Hepatocyte (in vitro differentiated cells): ENCODE data around the gene HEATR3. TPM values are rescaled to one million over a fixed set of nuclear protein-coding genes. Genes with fewer than 3 reads are reported as not detected.

Experiments
- DNase-seq: peaks from one replicate; pipeline ENCODE4 v3.0.0-alpha.2; 2016; ENCODE audit warnings: low spot score
- H2AFZ ChIP-seq: fragments of 200-600 bp; sonication (generic); 2 replicates; pipeline ENCODE4 v1.6.0; 2016; ENCODE audit warnings: antibody characterized with exemption, mild to moderate bottlenecking
- H3K27ac ChIP-seq: fragments of 200-600 bp; sonication (generic); 2 replicates; pipeline ENCODE4 v1.5.1; 2016; ENCODE audit warnings: mild to moderate bottlenecking
- H3K27me3 ChIP-seq: fragments of 200-600 bp; sonication (generic); 2 replicates; pipeline ENCODE4 v1.6.1; 2016
- H3K36me3 ChIP-seq: fragments of 200-600 bp; sonication (generic); replicated peaks from 2 replicates; pipeline ENCODE4 v1.5.1; 2016; ENCODE audit warnings: low read depth; ENCODE audit not compliant: insufficient read depth
- H3K4me1 ChIP-seq: fragments of 200-600 bp; sonication (generic); 2 replicates; pipeline ENCODE4 v1.5.1; 2016; ENCODE audit warnings: mild to moderate bottlenecking, moderate library complexity; ENCODE audit not compliant: insufficient read depth
- H3K4me2 ChIP-seq: fragments of 200-600 bp; sonication (generic); 2 replicates; pipeline ENCODE4 v1.6.0; 2016
- H3K4me3 ChIP-seq: fragments of 200-600 bp; sonication (generic); 2 replicates; pipeline ENCODE4 v1.5.1; 2016; ENCODE audit warnings: mild to moderate bottlenecking
- H3K79me2 ChIP-seq: fragments of 200-600 bp; sonication (generic); 2 replicates; pipeline ENCODE4 v1.6.0; 2017; ENCODE audit warnings: mild to moderate bottlenecking
- H3K9me2 ChIP-seq: fragments of 200-600 bp; sonication (generic); replicated peaks from 2 replicates; pipeline ENCODE4 v1.6.0; 2017; ENCODE audit warnings: mild to moderate bottlenecking; ENCODE audit not compliant: insufficient read depth
- H3K9me3 ChIP-seq: fragments of 200-600 bp; sonication (generic); 2 replicates; pipeline ENCODE4 v1.5.1; 2016; ENCODE audit warnings: low read depth, mild to moderate bottlenecking
- H4K20me1 ChIP-seq: fragments of 200-600 bp; sonication (generic); 2 replicates; pipeline ENCODE4 v1.6.0; 2016; ENCODE audit warnings: mild to moderate bottlenecking; ENCODE audit not compliant: insufficient read depth, poor library complexity, severe bottlenecking
- EZH2 ChIP-seq: fragments of 200-600 bp; sonication (generic); IDR thresholded peaks from 2 replicates; pipeline ENCODE4 v1.6.1; 2016; ENCODE audit warnings: antibody characterized with exemption, mild to moderate bottlenecking, borderline replicate concordance
- EZH2phosphoT487 ChIP-seq: fragments of 200-600 bp; sonication (generic); IDR thresholded peaks from one replicate; pipeline ENCODE4 v1.6.1; 2018; ENCODE audit warnings: antibody characterized with exemption, mild to moderate bottlenecking, low read depth, moderate library complexity; ENCODE audit not compliant: unreplicated experiment, severe bottlenecking
- WGBS: methylation state at CpG from one replicate; pipeline ENCODE4 v1.1.6; 2016; ENCODE audit warnings: low lambda C conversion rate; ENCODE audit errors: missing lambda C conversion rate; 5-methylcytosine and 5-hydroxymethylcytosine counted together
- polyA plus RNA-seq: library from polyadenylated mRNA; unstranded; fragments of >200 nt; fragmentation: Nextera tagmentation; extraction: Ambion mirVana; gene quantifications from 2 replicates; pipeline ENCODE4 v1.2.1, GENCODE V29; 2016
- total RNA-seq: library from RNA; depleted of rRNA; stranded (reverse); fragments of >200 nt; gene quantifications from 2 replicates; pipeline ENCODE4 v1.2.3, GENCODE V29; 2014
- TF ChIP-seq, protein P1 (sequence below): fragments of 200-600 bp; sonication (generic); IDR thresholded peaks from 2 replicates; pipeline ENCODE4 v1.5.1; 2016; ENCODE audit warnings: antibody characterized with exemption, mild to moderate bottlenecking; ENCODE audit not compliant: poor library complexity

The HEATR3 gene
- total and polyA plus RNA-seq, 2 experiments from 2014 or later, result 3.8 to 16.8 TPM

DNA sequence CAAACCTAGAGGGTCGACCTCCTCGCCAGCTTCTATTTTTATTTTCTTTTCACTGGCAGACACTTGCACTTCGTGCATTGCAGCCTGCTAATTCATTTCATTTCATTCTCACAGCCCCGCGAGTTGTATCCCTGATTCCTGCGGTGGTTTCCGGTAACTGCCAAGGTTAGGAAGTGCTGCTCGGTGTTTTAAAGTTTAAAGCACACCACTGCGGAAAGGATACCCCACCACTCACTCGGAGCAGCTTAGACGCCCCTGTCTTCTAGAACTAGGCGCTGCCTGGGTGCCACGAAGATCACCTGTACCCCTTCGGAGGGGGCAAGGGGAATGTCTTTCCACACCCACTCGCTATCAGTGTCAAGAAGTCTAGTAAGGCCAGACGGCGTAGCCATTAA is 40.2 kb upstream of the HEATR3 start:
- H3K4me2 ChIP-seq, result peak overlapping the region; percentile 87
- TF ChIP-seq EZH2phosphoT487 (no peak), EZH2 (no peak)
- TF ChIP-seq, protein P1, sequence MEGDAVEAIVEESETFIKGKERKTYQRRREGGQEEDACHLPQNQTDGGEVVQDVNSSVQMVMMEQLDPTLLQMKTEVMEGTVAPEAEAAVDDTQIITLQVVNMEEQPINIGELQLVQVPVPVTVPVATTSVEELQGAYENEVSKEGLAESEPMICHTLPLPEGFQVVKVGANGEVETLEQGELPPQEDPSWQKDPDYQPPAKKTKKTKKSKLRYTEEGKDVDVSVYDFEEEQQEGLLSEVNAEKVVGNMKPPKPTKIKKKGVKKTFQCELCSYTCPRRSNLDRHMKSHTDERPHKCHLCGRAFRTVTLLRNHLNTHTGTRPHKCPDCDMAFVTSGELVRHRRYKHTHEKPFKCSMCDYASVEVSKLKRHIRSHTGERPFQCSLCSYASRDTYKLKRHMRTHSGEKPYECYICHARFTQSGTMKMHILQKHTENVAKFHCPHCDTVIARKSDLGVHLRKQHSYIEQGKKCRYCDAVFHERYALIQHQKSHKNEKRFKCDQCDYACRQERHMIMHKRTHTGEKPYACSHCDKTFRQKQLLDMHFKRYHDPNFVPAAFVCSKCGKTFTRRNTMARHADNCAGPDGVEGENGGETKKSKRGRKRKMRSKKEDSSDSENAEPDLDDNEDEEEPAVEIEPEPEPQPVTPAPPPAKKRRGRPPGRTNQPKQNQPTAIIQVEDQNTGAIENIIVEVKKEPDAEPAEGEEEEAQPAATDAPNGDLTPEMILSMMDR, result no peak
- H3K4me3 ChIP-seq, result peak overlapping the region; percentile 95
- no peaks in the 10 kb centered on the region for H3K9me2 ChIP-seq
- H2AFZ ChIP-seq, result peak overlapping the region; percentile 66
- peaks cover 8% of the 10 kb centered on the region for H3K4me1 ChIP-seq
- H3K36me3 ChIP-seq, result no peaks in the 10 kb centered on the region
- under 1% methylated on average over 17 of the region's 17 CpGs for WGBS
- no peaks in the 10 kb centered on the region for H3K27me3 ChIP-seq
- peak overlapping the region; percentile 58 for H3K27ac ChIP-seq
- peaks cover 5% of the 10 kb centered on the region for H4K20me1 ChIP-seq
- peaks cover 49% of the 10 kb centered on the region for H3K79me2 ChIP-seq
- no peaks in the 10 kb centered on the region for H3K9me3 ChIP-seq
- DNase-seq, result peak; percentile 38

DNA sequence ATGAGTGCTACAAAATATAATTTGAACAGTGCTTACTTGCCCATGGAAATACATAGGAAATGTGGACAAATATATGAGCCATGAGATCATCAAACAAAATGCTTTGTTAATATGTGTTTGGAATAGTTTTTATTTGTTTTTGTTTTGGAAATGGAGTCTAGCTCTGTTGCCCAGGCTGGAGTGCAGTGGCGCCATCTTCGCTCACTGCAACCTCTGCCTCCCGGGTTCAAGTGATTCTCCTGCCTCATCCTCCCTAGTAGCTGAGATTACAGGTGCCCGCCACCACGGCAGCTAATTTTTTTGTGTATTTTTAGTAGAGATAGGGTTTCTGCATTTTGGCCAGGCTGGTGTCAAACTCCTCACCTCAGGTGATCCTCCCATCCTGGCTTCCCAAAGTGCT is 37.9 kb upstream of the HEATR3 start:
- Histone ChIP-seq H3K4me1 (peaks cover 8% of the 10 kb centered on the region), H2AFZ (no peak overlapping the region), H3K4me2 (no peak overlapping the region), H3K9me3 (no peaks in the 10 kb centered on the region), H3K27me3 (no peaks in the 10 kb centered on the region), H3K4me3 (no peak overlapping the region), H3K9me2 (no peaks in the 10 kb centered on the region), H3K36me3 (no peaks in the 10 kb centered on the region), H3K79me2 (peaks cover 57% of the 10 kb centered on the region), H3K27ac (no peak overlapping the region), H4K20me1 (peaks cover 5% of the 10 kb centered on the region)
- TF ChIP-seq, protein P1, result no peak
- no peak for TF ChIP-seq EZH2
- TF ChIP-seq EZH2phosphoT487, result no peak
- WGBS, result 95% methylated on average over 5 of the region's 5 CpGs
- DNase-seq, result no peak

DNA sequence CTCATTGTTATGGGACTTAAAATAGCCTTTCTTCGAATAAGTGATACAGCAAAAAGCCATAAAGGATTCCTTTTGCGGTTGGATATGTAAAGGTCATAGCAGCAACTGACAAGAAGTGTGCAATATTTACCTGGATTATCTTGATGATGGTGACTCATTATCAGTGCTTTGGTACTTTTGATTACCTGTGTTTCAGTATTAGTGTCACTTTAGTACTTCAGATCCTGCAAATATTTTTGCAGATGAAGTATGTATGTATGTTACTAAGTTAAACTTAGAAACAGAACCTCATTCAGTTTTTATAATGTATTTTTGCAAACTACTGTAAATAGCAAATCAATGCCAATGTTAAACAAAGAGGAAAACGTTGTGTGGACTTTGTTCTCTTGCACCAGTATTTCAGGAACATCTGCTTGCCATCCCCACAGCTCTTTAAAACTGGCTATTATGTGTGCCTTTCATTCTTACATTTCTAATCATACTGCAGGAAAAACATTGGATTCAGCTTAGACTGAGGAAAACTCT is 30.2 kb upstream of the HEATR3 start:
- H3K79me2 ChIP-seq, result peaks cover 8% of the 10 kb centered on the region
- H3K27ac ChIP-seq, result peak overlapping the region; percentile 32
- H3K9me2 ChIP-seq, result no peaks in the 10 kb centered on the region
- no peaks in the 10 kb centered on the region for H3K27me3 ChIP-seq
- no peak overlapping the region for H2AFZ ChIP-seq
- H4K20me1 ChIP-seq, result no peaks in the 10 kb centered on the region
- TF ChIP-seq, protein P1, result no peak
- 51% methylated on average over 3 of the region's 3 CpGs for WGBS
- no peak for DNase-seq
- H3K4me2 ChIP-seq, result peak overlapping the region; percentile 3
- no peaks in the 10 kb centered on the region for H3K9me3 ChIP-seq
- H3K4me3 ChIP-seq, result no peak overlapping the region
- peaks cover 29% of the 10 kb centered on the region for H3K4me1 ChIP-seq
- H3K36me3 ChIP-seq, result no peaks in the 10 kb centered on the region

DNA sequence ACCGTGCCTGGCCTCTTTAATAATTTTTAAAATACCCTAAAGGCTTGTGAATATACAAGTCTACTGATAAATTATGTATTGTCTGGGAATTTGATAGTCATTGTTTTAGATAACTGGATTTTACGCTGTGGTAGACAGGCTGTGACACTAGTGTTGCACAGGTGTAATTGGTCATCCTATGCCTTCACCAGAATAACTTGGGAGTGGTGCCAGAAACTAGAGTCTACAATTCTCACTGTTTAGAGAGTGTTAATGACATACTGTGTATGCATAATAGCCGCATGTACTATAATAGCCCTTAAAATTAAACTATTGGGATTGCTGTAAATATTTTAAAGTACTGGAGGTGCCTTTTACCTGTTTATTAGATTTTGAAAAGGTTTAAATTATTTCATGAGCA is 29.3 kb upstream of the HEATR3 start:
- no peaks in the 10 kb centered on the region for H3K27me3 ChIP-seq
- H4K20me1 ChIP-seq, result no peaks in the 10 kb centered on the region
- peak overlapping the region; percentile 32 for H3K27ac ChIP-seq
- DNase-seq, result no peak
- no peak overlapping the region for H2AFZ ChIP-seq
- H3K79me2 ChIP-seq, result no peaks in the 10 kb centered on the region
- no peaks in the 10 kb centered on the region for H3K9me2 ChIP-seq
- H3K4me1 ChIP-seq, result peaks cover 29% of the 10 kb centered on the region
- no peak for TF ChIP-seq EZH2
- no peak for TF ChIP-seq EZH2phosphoT487
- TF ChIP-seq, protein P1, result no peak
- no peak overlapping the region for H3K4me3 ChIP-seq
- H3K36me3 ChIP-seq, result no peaks in the 10 kb centered on the region
- WGBS, result 83% methylated on average over 3 of the region's 3 CpGs
- no peaks in the 10 kb centered on the region for H3K9me3 ChIP-seq
- no peak overlapping the region for H3K4me2 ChIP-seq
